Measurements from ENCODE around the gene GPR139. TPM values are rescaled to one million over a fixed set of nuclear protein-coding genes. Genes with fewer than 3 reads are reported as not detected.

Gene GPR139
- total and polyA plus RNA-seq, 2 donors (not counting 1 experiment from before 2014, with no cell fraction given): not detected

DNA sequence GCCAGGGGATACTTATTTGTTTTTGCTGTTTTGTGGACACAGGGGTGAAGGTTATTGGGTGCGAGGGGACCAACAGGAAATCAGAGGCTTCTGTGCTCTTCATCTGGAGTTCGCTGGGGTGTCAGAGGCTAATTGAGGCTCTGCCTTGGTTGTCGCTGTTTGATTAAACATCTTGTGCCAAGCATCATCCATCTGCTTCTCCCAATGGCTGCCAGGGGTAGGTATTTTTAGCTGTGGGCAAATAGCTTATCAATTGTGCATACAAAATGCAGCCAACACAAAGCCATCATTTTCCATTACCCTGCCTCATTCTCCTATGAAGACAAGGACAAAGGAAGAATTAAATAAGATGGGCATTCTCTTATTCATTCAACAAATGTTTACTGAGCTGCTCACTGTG, 27.8 kb downstream of the GPR139 start:
- Histone ChIP-seq H3K4me3 (ENCODE audit: control extremely low read depth in 1 of 5, extremely low read depth in 1 of 5, insufficient read depth in 1 of 5, low read depth in 2 of 5, low read length in 4 of 5) (no peak overlapping the region), H3K9me3 (ENCODE audit: control extremely low read depth in 1 of 3, control insufficient read depth in 2 of 3, insufficient read depth in 1 of 3, low read length in 2 of 3) (no peaks in the 10 kb centered on the region), H3K9ac (ENCODE audit: low read length) (no peak overlapping the region), H3K79me2 (ENCODE audit: control insufficient read depth, insufficient read depth, low read length) (no peaks in the 10 kb centered on the region), H3K4me1 (ENCODE audit: control insufficient read depth in 2 of 2, insufficient read depth in 2 of 2, low read length in 2 of 2) (no peaks in the 10 kb centered on the region), H3K27ac (ENCODE audit: low read length in 2 of 2) (no peak overlapping the region), H3K36me3 (replicated peaks in 1 of 2; ENCODE audit: control extremely low read depth in 1 of 2, control insufficient read depth in 1 of 2, extremely low read depth in 1 of 2, insufficient read depth in 2 of 2, low read length in 1 of 2) (no peaks in the 10 kb centered on the region), H4K20me1 (ENCODE audit: control insufficient read depth, insufficient read depth, low read length, poor library complexity, severe bottlenecking) (no peaks in the 10 kb centered on the region), H3K27me3 (replicated peaks in 1 of 4; ENCODE audit: control extremely low read depth in 1 of 4, control insufficient read depth in 3 of 4, insufficient read depth in 4 of 4, low read length in 3 of 4) (no peaks in the 10 kb centered on the region), H3K4me2 (replicated peaks; ENCODE audit: low read depth, low read length, poor library complexity, severe bottlenecking) (no peak overlapping the region), H2AFZ (ENCODE audit: insufficient read depth, low read depth, low read length, poor library complexity, severe bottlenecking) (no peak overlapping the region)
- no peaks in the 10 kb centered on the region for H3K4me1 Mint-ChIP-seq
- ATAC-seq (ENCODE audit: low read depth) (no peak), DNase-seq (no peak)
- TF ChIP-seq EZH2 (IDR thresholded peaks at IDR 0.05; ENCODE audit: borderline replicate concordance, insufficient read depth, low read depth, low read length, poor library complexity, severe bottlenecking): no peak
- TF ChIP-seq, protein P1, sequence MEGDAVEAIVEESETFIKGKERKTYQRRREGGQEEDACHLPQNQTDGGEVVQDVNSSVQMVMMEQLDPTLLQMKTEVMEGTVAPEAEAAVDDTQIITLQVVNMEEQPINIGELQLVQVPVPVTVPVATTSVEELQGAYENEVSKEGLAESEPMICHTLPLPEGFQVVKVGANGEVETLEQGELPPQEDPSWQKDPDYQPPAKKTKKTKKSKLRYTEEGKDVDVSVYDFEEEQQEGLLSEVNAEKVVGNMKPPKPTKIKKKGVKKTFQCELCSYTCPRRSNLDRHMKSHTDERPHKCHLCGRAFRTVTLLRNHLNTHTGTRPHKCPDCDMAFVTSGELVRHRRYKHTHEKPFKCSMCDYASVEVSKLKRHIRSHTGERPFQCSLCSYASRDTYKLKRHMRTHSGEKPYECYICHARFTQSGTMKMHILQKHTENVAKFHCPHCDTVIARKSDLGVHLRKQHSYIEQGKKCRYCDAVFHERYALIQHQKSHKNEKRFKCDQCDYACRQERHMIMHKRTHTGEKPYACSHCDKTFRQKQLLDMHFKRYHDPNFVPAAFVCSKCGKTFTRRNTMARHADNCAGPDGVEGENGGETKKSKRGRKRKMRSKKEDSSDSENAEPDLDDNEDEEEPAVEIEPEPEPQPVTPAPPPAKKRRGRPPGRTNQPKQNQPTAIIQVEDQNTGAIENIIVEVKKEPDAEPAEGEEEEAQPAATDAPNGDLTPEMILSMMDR (IDR thresholded peaks at IDR 0.05): no peak
- CTCF ChIA-PET: no interaction called here
- H3K27ac Mint-ChIP-seq: no peak overlapping the region
- intact Hi-C loops (cut with micrococcal nuclease): no loop called here
- no peak overlapping the region for H3K4me3 Mint-ChIP-seq
- 92% methylated on average over 2 of the region's 3 CpGs for WGBS (ENCODE audit: insufficient coverage)
- POLR2A ChIA-PET: no interaction called here
- H3K27me3 Mint-ChIP-seq: no peaks in the 10 kb centered on the region
- H3K9me3 Mint-ChIP-seq (ENCODE audit: insufficient read depth): no peaks in the 10 kb centered on the region

DNA sequence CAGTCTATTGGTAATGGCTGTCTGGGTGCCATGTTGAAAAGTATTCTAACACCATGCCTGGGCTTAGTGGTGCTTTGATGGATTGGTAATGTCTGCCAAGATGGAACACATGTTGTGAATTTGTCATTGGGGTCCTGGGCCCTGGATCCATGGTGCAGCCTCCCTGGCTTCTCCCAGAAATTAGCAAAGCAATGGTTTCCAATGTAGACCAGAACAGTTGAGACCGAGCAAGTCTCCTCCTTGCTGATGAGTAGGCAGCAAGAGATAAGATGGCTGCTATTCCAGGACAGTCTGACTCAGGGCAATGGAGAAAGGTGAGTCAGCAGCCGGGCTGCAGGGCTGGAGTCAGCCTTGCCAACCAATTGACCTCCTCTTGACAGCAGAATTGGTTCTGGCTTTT, 30.8 kb downstream of the GPR139 start:
- no peak for TF ChIP-seq EZH2 (IDR thresholded peaks at IDR 0.05; ENCODE audit: borderline replicate concordance, insufficient read depth, low read depth, low read length, poor library complexity, severe bottlenecking)
- TF ChIP-seq, protein P1 (IDR thresholded peaks at IDR 0.05): no peak
- intact Hi-C loops (cut with micrococcal nuclease): no loop called here
- ChIA-PET POLR2A (no interaction called here), CTCF (no interaction called here)
- Mint-ChIP-seq H3K4me3 (no peak overlapping the region), H3K27ac (no peak overlapping the region), H3K27me3 (no peaks in the 10 kb centered on the region), H3K4me1 (no peaks in the 10 kb centered on the region), H3K9me3 (ENCODE audit: insufficient read depth) (no peaks in the 10 kb centered on the region)
- H3K79me2 ChIP-seq (ENCODE audit: control insufficient read depth, insufficient read depth, low read length): no peaks in the 10 kb centered on the region
- no peaks in the 10 kb centered on the region for H4K20me1 ChIP-seq (ENCODE audit: control insufficient read depth, insufficient read depth, low read length, poor library complexity, severe bottlenecking)
- no peaks in the 10 kb centered on the region for H3K4me1 ChIP-seq (ENCODE audit: control insufficient read depth in 2 of 2, insufficient read depth in 2 of 2, low read length in 2 of 2)
- H3K4me3 ChIP-seq (ENCODE audit: control extremely low read depth in 1 of 5, extremely low read depth in 1 of 5, insufficient read depth in 1 of 5, low read depth in 2 of 5, low read length in 4 of 5): no peak overlapping the region
- WGBS (ENCODE audit: insufficient coverage): 89% methylated on average over 2 of the region's 2 CpGs
- H2AFZ ChIP-seq (ENCODE audit: insufficient read depth, low read depth, low read length, poor library complexity, severe bottlenecking): no peak overlapping the region
- ATAC-seq (ENCODE audit: low read depth) (no peak), DNase-seq (no peak)
- H3K27me3 ChIP-seq (replicated peaks in 1 of 4; ENCODE audit: control extremely low read depth in 1 of 4, control insufficient read depth in 3 of 4, insufficient read depth in 4 of 4, low read length in 3 of 4): no peaks in the 10 kb centered on the region
- H3K4me2 ChIP-seq (replicated peaks; ENCODE audit: low read depth, low read length, poor library complexity, severe bottlenecking): no peak overlapping the region
- H3K36me3 ChIP-seq (replicated peaks in 1 of 2; ENCODE audit: control extremely low read depth in 1 of 2, control insufficient read depth in 1 of 2, extremely low read depth in 1 of 2, insufficient read depth in 2 of 2, low read length in 1 of 2): no peaks in the 10 kb centered on the region
- H3K9ac ChIP-seq (ENCODE audit: low read length): no peak overlapping the region
- H3K27ac ChIP-seq (ENCODE audit: low read length in 2 of 2): no peak overlapping the region
- no peaks in the 10 kb centered on the region for H3K9me3 ChIP-seq (ENCODE audit: control extremely low read depth in 1 of 3, control insufficient read depth in 2 of 3, insufficient read depth in 1 of 3, low read length in 2 of 3)

Measured in B cell (primary cell).